Activated T-cell treated with anti-CD3 and anti-CD28 coated beads, Interleukin-2, amount 50 U/mL, for 1 hour (primary cell): ENCODE data around the gene BRIP1.
"Not testable (repeated sequence)": the region's sequence is repeated elsewhere in the genome, so short reads cannot be mapped to it uniquely, and the experiment has no call there.

ENCODE experiments used
- DNase-seq: peaks from one replicate; pipeline ENCODE4 v3.0.0-alpha.2; 2020

Gene BRIP1

DNA sequence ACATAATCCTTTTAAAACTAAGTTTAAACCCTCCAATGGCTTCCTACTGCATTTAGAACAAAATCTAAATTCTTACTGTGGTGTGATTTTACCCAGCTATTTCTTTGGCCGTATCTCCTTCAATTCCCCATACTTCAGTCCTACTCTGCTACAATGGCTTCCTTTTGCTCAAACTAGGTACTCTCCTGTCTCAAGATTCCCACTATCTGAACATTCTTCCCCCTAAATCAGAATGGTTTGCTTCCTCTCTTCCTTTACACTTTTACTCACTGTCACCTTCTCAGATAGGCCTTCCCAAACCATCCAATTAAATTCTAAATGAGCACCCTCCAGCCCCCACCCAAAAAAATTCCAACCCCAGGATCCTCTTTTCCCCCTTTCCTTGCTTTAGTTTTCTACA lies 109.2 kb downstream of the BRIP1 start:
- DNase-seq = no peak

DNA sequence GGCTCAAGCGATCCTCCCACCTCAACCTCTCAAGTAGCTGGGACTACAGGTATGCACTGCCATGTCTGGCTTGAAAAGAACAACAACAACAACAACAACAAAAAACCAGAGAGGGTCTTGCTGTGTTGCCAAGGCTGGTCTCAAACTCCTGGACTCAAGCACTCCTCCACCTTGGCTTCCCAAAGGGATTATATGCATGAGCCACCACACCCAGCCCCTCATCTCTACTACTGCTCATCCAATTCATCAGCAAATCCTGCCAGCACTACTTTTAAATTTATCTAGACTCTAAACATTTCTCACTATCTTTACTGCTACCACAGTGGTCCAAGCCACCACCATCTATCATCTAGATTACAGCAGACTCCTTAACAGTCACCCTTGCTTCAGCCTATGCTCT lies 109.6 kb downstream of the BRIP1 start:
- DNase-seq = no peak

DNA sequence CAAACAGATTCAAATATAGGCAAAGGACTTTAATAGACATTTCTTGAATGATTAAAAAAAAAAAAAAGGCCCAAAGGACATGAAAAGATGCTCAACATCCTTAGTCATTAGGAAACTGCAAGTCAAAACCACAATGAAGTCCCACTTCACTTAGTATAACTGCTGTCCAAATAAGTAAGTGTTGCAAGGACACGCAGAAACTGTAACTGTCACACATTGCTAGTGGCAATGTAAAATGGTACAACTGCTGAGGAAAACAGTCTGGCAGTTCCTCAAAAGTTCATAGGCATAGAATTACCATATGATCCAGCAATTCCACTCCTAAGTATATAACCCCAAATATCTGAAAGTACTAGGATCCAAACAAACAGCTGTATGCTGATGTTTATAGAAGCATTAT lies 112.7 kb downstream of the BRIP1 start:
- DNase-seq = no peak

GRCh38 chr17:61749823-61750404 lies 113.4 kb downstream of the BRIP1 start:
- DNase-seq = no peak

- no peak for DNase-seq
Measured at GRCh38 chr17:61746248-61746985, 116.9 kb downstream of the BRIP1 start.

GRCh38 chr17:61744804-61745203 lies 118.5 kb downstream of the BRIP1 start:
- no peak for DNase-seq

GRCh38 chr17:61744252-61744651 lies 119.1 kb downstream of the BRIP1 start:
- no peak for DNase-seq

GRCh38 chr17:61743766-61744165 lies 119.6 kb downstream of the BRIP1 start:
- no peak for DNase-seq

GRCh38 chr17:61739002-61739401 lies 124.3 kb downstream of the BRIP1 start:
- no peak for DNase-seq

GRCh38 chr17:61738249-61738648 lies 125.1 kb downstream of the BRIP1 start:
- no peak for DNase-seq

GRCh38 chr17:61737820-61738219 lies 125.5 kb downstream of the BRIP1 start:
- DNase-seq = no peak

- DNase-seq = no peak
Measured at GRCh38 chr17:61736438-61736837, 126.9 kb downstream of the BRIP1 start.

- DNase-seq = no peak
Measured at GRCh38 chr17:61735807-61736206, 127.5 kb downstream of the BRIP1 start.

GRCh38 chr17:61734466-61734865 lies 128.9 kb downstream of the BRIP1 start:
- DNase-seq = no peak

DNA sequence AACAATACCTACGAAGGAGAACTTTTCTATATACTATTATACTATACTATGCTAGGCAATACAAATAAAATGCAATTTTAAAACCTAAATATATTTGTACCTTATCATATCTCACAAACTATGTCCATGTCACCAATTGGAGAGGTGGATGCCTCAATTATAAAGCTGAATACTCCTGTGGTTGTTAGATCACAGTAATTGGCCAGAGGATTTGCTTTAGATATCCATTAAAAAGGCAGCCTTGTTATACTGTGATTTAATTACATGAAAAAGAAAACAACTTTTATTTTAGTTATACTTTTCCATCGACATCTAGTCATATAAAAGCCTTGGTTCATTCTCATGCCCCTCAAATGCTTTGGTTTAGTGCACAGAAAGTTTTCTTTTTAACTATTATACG lies 129.3 kb downstream of the BRIP1 start:
- DNase-seq = no peak

DNA sequence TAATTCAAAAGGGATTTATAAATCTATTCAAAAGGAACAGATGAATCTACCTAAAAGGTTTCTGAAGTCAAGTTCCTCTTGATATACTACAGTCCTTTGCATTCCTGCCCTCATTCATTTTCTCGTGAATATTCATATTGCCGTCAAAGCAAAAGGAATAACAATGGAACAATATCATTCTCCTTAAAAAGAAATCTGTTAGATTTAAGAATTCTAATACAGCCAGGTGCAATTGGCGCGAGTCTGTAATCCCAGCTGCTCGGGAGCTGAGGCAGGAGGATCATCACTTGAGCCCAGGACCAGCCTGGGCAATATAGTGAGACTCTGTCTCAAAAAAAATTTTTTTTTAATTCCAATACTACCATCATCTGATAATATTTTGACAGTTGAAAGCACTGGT lies 130.3 kb downstream of the BRIP1 start:
- no peak for DNase-seq

DNA sequence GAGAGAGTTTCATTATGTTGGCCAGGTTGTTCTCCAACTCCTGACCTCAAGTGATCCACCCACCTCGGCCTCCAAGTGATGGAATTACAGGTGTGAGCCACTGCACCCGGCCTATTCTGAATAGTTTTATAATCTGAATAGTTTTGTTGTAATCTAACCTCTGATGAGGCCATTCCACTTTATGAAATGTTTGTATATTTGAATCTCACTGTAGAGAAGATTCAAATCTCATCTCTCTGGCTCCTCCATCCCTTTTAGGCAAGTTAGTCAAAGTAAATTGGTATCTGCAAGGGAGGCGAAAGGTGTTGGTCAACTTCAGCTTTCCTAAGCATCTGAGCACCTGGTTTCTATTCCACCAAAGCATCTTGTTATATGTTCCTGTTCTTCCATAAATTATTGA lies 131.2 kb downstream of the BRIP1 start:
- no peak for DNase-seq

DNA sequence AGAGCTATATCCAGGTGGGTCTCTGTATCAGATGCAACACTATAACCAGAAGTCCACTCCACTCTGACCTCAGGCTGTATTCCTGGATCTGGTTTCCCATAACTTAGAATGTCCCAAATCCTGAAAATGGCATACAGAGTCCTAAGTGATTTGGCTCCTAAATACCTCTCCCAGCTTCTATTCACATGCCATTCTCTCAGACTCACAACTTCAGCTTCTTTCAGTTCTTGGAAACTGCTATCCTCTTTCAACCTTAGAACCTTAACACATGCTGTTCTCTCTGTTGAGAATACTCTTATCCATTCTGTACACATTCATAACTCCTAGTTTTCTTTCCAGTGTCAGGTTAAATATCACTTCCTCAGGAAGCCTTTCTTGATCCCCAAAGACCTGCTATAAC lies 132.0 kb downstream of the BRIP1 start:
- no peak for DNase-seq

DNA sequence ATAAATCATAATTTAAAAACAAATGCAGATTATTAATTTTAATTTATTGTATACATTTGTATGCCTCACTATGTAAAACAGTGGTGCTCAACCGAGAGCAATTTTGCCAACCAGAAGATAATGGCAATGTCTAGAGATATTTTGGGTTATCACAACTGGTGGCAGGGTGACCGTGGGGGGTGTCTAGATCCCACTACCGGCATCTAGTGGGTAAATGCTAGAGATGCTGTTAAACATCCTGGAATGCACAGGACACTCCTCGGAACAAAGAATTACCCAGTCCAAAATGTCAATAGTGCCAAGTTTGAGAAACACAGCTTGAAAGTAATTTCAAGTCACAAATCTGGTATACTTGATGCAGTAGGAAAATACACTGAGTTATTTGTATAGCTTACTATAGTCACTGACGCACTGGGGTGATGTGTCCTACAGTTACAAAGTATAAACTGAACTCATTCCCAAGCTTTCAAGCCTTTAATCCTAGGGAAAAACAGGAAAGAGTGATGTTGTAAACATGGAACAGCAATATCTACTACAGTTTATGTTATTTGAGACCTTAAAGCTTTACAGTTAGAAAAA lies 133.5 kb downstream of the BRIP1 start:
- DNase-seq = no peak

DNA sequence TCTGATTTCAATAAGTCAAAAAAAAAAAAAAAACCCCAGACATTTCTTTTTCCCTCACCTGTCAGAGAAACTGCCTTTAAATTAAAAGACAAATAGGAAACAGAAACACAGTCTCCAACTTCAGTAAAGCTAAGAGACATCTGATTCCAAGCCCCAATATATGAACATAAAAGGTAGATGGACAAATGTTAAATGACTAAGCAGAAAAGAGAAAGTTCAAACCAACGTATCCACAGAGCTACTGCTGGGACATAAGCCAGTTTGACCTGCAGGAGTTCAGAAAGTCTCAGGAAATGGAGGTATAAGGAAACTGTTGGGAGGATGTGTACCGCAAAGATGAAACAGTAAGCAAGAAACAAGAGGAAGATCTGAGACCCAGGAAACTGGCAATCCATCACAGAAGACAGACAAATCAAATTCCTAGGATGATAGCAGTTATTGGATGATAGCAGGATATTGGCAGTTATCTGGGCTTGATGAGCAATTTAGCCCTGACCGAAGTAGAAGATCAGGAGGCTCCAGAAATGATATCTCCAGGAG lies 135.0 kb downstream of the BRIP1 start:
- DNase-seq = no peak

DNA sequence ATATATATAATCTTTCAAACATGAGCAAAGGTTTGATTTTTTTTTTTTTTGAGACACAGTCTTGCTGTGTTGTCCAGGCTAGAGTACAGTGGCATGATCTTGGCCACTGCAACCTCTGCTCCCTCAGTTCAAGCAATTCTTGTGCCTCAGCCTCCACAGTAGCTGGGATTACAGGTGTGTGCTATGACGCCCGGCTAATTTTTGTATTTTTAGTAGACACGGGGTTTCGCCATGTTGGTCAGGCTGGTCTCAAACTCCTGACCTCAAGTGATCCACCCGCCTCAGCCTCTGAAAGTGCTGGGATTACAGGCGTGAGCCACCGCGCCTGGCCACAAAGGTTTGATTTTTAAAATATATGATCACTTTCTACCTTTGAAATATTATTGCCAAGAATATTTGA lies 135.5 kb downstream of the BRIP1 start:
- DNase-seq = not testable (repeated sequence)

DNA sequence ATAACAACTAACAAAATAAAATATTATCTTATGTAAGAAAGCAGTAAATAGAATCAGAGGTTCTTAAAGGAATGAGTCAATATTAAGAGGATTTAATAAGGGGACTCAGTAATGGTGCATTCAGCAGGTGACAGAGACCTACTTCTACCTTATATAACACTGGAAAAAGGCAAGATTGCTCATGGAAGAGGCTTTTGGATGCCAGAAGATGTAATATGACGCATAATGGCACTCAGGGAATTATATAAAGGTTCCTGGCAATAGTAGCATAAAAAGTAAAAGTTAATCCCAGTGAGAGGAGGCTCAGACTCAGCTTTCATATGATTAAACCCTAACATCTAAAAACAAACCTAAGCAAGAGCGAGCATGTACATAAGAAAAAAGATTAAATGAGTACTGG lies 136.4 kb downstream of the BRIP1 start:
- no peak for DNase-seq

DNA sequence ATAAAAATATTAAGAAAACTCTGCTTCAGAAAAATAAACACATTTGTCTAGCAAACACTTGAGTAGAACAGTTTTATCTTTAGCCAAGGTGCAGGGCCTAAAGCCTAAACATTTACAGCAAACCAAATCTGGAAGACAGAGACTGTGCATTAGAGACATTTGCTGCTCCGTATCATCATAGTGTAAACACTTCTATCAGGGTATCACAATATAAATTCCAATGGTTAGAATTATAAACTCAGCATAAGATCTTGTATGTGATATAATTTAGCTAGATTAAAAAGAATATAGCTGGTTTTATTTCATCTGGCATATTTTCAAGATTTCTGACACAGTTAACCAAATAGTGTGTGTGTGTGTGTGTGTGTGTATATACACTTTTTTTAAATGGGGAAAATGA lies 138.6 kb downstream of the BRIP1 start:
- DNase-seq = no peak

DNA sequence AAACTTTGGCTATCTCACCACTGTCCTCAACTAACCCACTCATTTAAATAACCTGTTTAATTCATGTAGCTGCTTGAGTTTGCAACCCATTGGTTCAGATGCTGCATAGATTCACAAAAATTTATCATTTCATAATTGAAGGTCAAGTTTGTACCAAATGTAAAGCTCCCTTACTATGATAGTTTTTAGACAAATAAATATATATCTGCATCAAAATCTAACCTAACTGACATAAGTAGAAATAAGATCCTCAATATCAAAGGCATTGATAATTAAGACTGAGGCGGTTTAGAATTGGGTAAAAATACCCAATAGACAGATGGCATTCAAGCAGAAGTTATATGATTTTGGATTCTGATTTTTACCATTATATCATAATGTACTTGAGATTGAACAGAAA lies 139.4 kb downstream of the BRIP1 start:
- DNase-seq = no peak
